Glomerular visceral epithelial cell (primary cell): ENCODE measurements around the gene HJURP.
A peak's percentile ranks its signal among the peaks of the same experiment; 100 is the strongest.
"Not testable (repeated sequence)": the region's sequence is repeated elsewhere in the genome, so short reads cannot be mapped to it uniquely, and the experiment has no call there.

Source experiments
- DNase-seq: peaks from one replicate; pipeline ENCODE4 v3.0.0-alpha.2; 2016; ENCODE audit errors: extremely low spot score

The HJURP gene

DNA sequence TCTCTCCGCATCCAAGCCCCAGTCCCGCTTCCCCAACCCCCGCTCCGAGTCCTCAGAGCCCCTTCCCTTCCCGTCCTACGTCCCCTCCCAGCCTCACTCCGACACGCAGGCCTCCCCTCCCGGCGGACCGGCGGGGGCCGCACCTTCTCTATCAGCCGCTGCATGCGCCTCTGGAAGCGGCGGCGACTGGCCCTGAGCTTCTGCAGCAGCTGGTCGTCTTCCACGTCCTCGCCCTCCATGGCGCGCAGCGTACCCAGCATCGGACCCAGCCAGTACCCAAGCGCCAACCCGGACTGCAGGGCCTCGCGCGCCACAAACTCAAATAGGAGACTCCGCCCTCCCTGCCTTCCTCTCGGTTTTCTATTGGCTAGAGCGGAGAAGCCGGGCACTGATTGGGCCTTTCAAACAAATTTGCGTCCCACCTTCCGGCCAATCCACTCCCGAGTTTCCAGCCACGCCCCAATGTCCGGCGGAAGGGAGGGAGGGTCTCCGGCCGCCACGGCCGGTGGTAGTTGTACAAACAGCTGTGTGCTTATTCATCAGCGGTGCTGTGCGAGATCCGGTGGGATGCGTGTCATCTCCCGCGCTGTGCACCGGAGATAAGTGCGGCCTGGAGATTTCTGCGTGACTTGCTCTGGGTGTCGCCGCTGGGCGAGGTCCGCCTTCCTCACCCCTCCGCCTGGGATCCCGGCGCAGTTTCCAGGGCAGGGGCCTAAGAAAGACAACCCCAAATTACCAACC, at the start of gene HJURP:
TSS of gene HJURP (minus strand) at position 295 of the 741 bp plus-strand sequence. CDS start at position 260, 35 bp downstream.
- peak; percentile 98 for DNase-seq

DNA sequence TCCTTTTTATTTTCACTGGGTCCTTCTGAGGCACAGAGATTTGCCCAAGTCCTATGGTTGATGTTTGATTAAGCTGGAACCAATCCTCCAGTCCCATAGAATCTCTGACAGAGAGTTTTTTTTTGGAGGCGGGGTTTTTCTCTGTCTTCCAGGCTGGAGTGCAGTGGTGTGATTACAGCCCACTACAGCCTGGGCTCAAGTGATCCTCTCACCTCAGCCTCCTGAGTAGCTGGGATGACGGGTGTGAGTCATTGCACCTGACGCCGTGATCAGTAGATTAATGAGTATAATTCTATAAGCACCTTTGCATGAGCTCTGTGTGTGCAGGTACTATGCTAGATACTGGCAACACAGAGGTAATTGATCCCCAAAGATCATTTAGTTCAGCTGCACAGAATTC, 47.5 kb upstream of the HJURP start:
- DNase-seq = no peak

DNA sequence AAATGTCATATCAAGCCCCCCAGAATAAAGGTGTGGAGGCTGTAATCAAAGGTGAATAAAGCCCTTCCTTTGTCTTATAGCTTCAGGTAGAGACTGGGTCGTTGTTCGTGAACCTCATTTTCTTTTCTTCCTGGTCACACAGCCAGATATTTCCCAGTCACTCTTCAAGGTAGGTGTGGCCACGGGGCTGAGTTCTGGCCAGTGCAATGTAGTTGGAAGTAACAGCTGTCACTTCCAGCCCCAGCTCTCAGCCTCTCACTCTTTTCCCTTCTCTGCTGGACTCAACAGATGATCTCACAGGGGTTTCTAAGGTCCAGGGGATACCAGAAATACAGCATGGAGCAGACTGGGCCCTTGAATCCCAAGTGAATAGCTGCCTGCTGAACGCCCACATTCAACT, 47.0 kb upstream of the HJURP start:
- no peak for DNase-seq

- not testable (repeated sequence) for DNase-seq
Observed at GRCh38 chr2:233896253-233896652, 41.9 kb upstream of the HJURP start.

- DNase-seq = no peak
Observed at GRCh38 chr2:233892793-233893192, 38.5 kb upstream of the HJURP start.

- DNase-seq = no peak
Observed at GRCh38 chr2:233882353-233882752, 28.0 kb upstream of the HJURP start.

- DNase-seq = not testable (repeated sequence)
Observed at GRCh38 chr2:233872125-233872524, 17.8 kb upstream of the HJURP start.

DNA sequence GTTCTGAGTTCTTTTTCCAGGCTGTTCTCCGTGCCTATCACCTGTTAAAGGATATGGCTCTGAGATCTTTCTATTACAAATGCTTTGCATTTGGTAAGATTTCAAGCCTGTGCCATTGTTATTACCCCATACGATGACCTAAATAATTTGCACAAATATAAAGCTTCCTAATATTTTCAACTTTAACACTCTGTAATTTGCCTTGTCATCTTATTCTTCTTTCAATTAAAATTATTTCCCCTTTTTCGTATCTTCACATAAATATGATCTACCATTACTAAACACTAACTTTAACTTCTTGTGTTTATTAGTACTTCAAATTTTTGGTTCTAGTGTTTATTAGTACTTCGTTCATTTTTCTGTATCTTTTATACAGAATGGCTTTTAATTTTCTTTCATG, 17.1 kb upstream of the HJURP start:
- DNase-seq = no peak

- DNase-seq = peak; percentile 46
Observed at GRCh38 chr2:233867993-233868532, 13.7 kb upstream of the HJURP start, which contains the start of gene MSL3B. MSL3B (minus strand) TSS chr2:233868386.

- no peak for DNase-seq
Observed at GRCh38 chr2:233866479-233866878, 12.1 kb upstream of the HJURP start.

DNA sequence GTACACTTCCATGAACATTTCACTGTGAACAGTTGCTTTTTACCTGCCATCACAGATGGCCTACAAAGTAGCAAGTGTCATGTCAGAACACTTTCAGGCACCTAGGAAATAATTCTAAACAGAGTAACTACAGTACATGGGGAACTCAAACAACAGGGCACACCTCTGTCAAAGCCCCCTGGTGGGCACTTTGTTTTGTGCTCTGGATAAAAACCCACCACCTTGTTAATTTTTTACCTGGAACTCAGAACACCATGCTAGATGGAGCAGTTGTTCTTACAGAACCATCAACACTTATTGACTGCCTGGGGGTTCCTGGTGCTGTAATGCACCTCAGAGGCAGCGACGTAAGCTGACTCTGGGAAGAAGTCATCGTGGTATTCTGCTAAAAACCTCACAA, 11.5 kb upstream of the HJURP start:
- no peak for DNase-seq

DNA sequence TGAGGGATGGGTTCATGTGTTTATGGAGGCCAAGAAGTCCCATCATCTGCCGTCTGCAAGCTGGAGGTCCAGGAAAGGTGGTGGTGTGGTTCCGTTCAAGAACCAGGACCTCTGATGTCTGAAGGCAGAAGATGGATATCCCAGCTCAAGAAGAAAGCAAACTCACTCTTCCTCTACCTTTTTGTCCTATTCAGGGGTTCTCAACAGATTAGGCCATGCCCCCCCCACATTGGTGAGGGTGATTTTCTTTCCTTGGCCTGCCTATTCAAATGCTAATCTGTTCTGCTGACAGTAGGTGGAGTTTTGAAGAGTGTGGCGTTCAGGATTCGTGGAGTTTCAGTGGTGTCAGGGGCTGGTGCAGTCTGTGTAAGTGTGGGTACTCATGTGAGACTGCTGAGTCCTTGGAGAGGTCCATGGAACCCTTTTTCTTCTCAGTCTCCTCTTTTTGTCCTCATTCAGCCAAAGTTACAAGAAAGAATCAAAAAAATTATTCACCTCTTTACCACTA, 8.0 kb upstream of the HJURP start:
- DNase-seq = no peak

- DNase-seq = no peak
Observed at GRCh38 chr2:233858331-233858730, 4.0 kb upstream of the HJURP start.

DNA sequence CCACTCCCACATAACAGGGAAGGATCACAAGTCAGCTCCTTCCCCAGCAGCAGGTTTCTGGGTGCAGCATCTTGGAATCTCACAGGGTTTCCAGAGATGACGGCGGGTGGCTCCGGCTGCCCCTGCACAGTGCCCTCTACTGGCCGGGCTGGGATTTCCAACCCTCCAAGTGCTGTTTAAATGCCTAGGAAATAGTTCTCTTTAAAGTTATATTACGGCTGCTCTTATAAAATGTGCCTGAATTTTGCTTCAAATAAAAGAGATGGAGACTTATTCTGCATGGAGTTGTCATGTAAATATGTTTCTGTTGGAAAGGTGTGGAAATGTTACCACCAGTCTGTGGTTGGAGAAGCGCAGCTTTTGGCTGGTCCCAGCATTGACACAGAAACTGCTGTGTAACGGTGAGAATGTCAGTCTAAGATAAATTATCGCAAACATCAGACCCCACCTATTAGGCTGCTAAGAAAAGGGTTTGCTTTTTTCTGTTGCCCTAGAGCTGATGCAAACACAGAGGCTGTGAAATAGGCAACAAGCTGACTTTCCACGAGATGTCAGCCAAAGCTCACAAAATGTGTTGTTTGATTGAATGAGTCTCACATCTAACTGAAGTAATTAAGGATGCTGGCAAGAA, 3.3 kb upstream of the HJURP start:
- no peak for DNase-seq

GRCh38 chr2:233856184-233856583, 1.8 kb upstream of the HJURP start:
- no peak for DNase-seq

DNA sequence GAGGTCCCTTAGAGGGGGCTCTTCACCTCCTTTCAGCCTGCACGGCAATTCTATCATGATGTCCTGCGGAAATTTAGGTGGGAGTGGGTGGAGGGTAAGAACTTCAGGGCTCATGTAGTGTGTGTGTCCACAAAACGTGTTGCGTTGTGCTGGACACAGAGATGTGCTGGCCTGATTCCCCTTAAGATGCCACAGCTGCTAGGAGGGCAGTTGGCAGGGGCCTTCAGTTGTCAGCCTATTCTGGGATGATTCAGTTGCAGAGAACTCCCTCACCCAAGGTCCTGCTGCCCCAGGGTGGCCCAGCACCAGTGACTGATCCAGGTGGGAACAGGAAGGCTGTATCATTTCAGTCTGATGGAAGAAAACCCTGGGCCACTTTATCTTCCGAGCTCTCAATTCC, 1.0 kb upstream of the HJURP start:
- DNase-seq = no peak

DNA sequence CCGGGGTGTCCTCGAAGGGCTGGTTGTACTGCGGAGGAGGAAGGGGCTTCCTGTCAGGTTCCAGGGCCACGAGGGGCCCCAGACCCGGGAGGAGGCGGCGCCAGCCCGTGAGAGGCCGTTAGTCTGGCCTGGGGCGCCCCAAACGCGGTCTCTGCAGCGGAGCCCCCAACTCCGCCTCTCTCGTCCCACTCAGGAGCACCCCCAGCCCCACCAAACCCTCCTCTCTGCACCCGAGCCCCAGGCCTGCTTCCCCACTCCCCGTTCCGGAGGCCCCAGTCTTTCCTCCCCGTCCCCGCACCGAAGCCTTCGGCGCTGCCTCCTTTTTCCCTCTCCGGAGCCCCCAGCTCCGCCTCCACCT, 473 bp downstream of the HJURP start:
- DNase-seq = no peak

GRCh38 chr2:233853353-233853752, 982 bp downstream of the HJURP start:
- DNase-seq = no peak

- DNase-seq = no peak
Observed at GRCh38 chr2:233852056-233852455, 2.3 kb downstream of the HJURP start.

GRCh38 chr2:233851169-233851568, 3.2 kb downstream of the HJURP start:
- DNase-seq = no peak

DNA sequence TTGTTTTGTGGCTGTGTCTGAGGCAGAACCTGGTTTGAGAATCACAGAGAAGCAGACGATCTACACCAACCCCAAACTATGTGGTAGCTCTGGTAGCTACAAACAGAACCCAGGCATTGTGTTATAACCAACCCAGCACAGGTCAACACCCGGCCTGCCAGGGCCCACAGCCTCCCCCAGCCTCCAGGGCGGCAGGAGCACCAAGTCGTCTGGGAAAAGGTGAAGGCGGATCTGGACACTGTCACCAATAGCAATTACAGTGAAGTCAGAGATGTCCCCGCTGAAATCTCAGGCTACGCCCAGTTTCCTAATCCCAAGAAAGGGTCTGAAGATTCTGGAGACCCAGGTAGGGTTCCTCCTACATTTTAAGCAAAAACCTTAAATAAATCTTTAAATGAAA, 3.6 kb downstream of the HJURP start:
- DNase-seq = no peak

GRCh38 chr2:233849607-233850271, 4.6 kb downstream of the HJURP start:
- DNase-seq = no peak

DNA sequence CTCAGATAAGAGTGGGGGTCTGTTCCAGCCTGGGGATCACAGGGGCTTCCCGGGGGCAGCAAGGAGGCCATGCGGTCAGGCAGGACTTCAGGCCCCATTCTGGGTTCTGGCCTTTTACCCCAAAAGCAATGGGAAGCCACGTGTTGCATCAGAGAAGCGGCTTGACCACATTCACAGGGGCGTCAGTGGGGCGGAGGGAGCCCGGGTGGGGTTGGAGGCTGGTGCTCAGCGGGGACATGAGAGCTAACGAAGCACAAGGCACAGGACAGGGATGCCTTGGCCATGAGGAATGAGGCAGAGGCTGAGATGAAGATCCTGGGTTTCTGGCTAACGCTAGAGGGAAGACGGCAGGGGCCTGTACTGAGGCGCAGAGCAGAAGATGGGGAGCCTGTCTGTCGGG, 6.1 kb downstream of the HJURP start:
- DNase-seq = no peak
